HG02938 (cell line): ENCODE measurements around the gene SYNE2.
A peak's percentile ranks its signal among the peaks of the same experiment; 100 is the strongest.

Experiments
- ATAC-seq: cut with Tn5 transposase; IDR thresholded peaks from one replicate; pipeline ENCODE4 v1.9.1; 2021; ENCODE audit warnings: mild to moderate bottlenecking, moderate library complexity; ENCODE audit not compliant: unreplicated experiment

SYNE2 gene

DNA sequence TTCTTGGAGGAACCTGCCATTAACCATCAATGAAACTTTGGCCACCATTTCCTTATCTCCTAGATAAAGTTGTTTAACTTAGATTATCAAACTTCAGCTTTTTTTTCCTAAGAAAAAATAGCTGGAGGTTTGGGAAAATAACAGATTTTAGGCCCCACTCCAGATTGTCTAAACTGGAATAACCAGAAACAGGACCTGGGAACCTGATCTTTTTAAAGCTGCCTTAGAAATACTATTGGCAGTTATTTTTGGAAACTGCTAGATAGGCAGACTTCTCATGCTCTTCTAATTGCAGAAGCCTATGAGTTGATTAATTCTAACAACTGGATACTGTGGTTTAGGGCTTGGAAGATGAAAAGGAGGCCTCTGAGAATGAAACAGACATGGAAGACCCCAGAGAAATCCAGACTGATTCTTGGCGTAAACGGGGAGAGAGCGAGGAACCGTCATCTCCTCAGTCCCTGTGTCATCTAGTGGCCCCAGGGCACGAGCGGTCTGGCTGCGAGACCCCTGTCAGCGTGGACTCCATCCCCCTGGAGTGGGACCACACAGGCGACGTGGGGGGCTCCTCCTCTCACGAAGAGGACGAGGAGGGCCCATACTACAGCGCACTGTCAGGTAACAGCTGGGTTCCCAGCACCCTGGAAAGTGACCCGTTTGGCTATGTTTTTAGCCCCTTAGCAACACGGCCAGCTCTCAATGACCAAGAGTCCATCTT lies 361.2 kb downstream of the SYNE2 start:
- no peak for ATAC-seq

DNA sequence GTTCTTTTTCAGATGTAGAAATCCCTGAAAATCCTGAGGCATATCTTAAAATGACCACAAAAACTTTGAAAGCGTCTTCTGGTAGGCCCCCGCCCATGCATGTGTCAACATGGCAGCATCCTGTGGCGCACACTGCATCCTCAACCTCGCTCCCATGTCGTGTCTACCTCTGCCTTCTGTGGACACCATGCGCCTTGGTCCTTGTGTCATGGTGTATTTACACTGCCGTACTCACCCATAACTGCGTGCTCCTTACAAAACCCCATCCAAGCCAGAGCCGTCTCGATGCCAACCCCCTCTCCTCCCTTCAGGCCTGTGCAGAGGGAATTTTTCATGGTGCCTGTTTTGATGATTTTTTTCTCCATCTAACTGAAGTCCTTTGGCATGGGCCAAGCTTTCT lies 362.5 kb downstream of the SYNE2 start:
- no peak for ATAC-seq

GRCh38 chr14:64215978-64216377 lies 363.2 kb downstream of the SYNE2 start:
- ATAC-seq, result no peak

GRCh38 chr14:64217308-64217707 lies 364.5 kb downstream of the SYNE2 start:
- ATAC-seq, result no peak

DNA sequence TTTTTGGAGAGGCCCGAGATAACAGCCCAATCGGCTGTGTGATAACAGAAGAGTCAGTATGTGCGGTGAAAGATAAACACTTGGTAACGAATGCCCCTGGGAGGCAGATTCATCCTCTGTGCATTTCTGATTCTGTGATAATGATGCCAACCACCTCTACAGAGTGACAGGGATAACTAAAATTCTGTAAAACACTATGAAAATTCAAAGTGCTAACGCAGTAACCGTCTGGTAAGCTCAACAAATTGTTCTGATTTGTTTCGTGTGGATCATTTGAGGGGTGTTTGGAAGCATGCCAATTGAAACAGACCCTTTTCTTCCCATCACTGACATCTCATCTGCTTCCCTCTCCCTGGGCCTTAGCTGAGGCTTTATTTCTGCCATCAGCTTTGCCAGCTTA lies 365.0 kb downstream of the SYNE2 start:
- ATAC-seq, result no peak

GRCh38 chr14:64218344-64219240 lies 365.8 kb downstream of the SYNE2 start:
- peak; percentile 43 for ATAC-seq

GRCh38 chr14:64220056-64220455 lies 367.3 kb downstream of the SYNE2 start:
- ATAC-seq, result no peak

GRCh38 chr14:64220466-64220865 lies 367.7 kb downstream of the SYNE2 start:
- ATAC-seq, result no peak

DNA sequence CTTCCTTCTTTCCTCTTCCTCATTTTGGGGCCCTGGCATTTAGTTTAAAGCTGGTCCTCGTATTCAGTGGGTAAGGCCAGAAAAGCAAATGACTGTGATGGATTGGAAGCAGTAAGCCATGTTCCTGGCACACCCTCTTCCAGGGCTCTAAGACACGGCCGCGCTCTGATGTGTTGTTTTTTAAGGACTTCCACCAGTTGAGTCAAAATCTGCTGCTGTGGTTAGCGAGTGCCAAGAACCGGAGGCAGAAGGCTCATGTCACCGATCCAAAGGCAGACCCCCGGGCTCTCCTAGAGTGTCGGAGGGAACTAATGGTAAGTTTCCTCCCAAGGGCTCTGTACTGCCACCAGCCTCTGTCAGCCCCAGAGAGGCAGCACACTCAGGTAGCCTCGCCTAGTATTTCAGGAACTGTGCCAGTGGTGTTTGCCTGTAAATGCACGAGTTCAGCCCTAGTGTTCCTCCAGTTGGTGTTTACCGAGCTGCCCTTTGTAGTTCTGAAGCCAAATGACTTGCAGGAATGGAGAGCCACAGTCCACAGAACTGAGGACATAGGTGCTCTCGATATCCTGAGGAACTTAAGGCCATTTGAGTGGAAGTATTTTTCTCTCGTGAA lies 368.7 kb downstream of the SYNE2 start:
- ATAC-seq, result no peak

- no peak for ATAC-seq
Observed at GRCh38 chr14:64225151-64225757, 372.4 kb downstream of the SYNE2 start.

DNA sequence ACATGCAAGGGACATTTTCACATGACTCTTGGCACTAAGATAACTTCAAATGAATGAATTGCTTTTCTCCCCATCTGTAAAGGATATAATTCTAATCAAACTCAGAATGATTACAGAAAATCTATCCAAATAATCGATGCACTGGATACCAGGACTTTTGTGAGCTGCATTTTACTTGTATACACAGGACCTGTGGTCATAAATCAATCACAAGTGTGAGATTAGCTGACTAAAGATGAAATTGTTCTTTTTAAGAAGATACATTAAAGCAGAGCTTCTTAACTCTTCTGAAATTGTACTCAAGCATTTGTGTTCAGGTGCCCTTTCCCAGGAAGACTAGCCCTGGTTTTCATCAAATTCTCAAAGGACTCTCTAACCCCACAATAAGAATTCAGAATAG lies 375.1 kb downstream of the SYNE2 start:
- no peak for ATAC-seq

DNA sequence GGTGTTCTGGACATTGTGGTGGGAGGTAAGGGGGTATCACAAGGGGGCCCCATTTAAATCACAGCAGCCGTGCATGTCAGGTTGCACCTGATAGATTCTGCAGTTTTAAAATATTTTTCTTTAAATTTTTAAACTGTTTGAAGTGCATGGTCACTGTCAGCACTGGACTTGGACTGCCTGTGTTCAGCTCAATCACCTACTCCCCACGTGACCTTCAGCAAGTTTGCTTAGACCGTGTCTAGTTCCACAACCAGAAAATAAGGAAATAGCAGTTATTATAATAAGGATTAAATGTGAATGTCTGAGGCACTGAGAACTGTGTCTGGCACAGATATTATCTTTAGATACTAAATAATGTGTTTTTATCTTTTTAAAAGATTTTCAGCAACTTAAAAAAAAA lies 376.7 kb downstream of the SYNE2 start:
- no peak for ATAC-seq

- ATAC-seq, result no peak
Observed at GRCh38 chr14:64232095-64232838, 379.5 kb downstream of the SYNE2 start.

- no peak for ATAC-seq
Observed at GRCh38 chr14:64232944-64233343, 380.1 kb downstream of the SYNE2 start.

GRCh38 chr14:64233531-64234190 lies 380.9 kb downstream of the SYNE2 start:
- no peak for ATAC-seq

DNA sequence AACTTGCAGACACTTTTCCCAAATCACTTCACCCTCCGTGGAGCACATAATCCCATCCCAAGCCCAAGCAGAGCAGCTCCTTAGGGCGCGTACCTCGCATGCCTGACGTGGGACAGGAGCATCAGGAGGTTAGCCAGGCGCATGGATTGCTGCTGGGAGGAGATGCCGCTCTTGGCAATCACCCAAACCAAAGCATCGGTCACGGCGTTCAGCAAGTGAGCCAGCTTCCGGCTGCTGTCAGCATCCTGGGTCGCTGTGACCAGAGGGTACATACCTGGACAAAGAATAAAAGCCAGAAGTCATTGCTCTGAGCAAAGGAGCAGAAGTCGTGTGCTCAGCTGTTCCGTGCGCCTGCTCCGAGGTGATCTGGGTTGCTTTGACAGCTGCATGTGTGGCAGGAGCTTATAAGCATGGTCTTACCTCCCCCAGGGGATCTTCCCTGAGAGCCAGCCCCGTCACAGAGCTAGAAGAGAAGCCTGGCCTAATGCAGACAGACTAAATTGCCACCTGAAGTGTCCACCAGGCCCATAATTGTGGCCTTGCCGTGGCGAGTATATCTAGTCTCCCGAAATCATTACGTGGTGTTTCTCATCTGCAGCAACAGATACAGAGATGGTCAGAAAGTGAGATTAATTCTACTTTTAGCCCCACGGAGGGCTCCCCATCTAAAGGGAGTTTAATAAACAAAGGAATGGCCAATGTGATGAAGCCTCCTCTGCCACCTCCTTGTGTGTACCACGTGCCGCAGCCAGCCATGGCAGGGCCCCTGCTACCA lies 382.3 kb downstream of the SYNE2 start:
- peak; percentile 2 for ATAC-seq

DNA sequence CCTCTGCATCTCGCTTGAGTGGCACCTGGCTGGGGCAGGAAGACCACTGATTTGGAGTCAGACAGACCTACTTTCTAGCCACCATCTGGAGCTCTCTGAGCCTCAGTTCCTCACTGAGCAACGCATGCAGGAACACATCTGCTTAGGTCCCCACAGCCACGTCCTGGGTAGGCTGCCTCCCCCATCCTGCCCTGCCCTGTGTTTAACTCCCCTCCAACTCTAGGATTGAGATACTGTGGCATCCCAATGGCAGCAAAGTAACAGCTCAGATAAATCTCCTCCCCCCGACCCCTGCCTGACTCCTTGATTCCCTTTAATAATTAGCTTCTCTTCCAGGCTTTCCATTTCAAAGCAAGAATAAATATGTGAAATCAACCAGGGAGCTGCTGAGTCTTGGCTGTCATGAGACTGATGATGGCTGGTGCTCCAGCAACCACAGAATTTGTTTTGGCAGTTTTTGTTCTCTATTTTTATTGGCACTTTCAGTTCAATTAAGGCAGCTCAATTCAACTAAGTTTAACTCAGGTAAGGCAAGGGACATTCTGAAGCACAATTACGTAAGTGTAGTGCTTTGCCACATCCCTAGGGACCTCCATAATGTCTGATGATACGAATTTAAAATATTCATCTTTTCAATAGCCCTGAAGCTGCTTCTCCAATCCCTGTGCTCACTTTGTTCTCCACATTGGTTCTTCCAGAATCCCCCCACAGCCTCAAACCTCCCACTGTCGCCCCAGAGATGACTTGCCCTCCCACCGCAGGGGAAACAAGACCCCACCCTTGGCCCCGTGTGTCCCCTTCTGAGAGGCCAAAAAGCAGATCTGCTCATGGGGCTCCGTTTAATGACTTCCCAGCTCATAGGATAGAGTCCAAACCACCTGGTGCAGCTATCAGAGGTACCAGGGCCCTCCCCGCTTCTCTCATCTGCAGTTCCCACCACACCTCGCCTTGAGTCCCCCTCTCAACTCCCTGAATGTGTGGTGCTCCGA lies 383.1 kb downstream of the SYNE2 start:
- ATAC-seq, result peak; percentile 68

- no peak for ATAC-seq
Observed at GRCh38 chr14:64238049-64238448, 385.2 kb downstream of the SYNE2 start.
